ENCODE data around the gene DNMT1. TPM values are rescaled to one million over a fixed set of nuclear protein-coding genes. Genes with fewer than 3 reads are reported as not detected.
"Not testable (repeated sequence)": the region's sequence is repeated elsewhere in the genome, so short reads cannot be mapped to it uniquely, and the experiment has no call there.

DNMT1 gene
- 10 to 100 TPM; 32.1 to 42.6 TPM for polyA plus RNA-seq

DNA sequence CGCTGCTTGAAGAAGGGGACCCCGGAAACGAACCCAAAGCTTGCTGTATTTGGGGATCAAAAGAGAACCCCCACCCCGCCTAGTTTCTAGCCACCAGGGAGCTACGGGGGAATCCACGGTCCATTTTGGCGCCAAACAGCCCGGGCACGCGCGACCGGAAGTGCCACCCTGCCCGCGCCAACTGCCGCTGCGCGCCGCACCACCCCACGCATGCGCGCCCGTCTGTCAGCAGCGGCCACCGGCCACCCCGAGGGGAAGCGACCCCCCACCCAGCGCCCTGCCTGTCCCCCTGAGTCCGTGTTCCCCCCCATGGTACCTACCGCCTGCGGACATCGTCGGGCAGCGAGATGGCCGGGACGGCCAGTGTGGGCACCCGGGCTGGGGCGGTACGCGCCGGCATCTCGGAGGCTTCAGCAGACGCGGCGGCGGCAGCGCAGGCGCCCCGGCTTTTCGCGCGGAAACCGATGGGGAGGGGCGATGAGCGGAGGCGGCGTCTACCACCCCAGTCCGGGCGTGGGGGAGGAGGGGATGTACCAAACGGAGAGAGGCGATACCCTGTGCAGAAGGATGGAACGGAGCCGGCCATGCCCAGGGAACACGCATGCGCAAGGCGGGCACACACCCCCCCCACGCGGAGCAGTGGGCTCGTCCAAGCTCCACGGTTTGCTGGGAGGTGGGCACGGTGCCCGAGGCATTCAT lies at the start of gene DNMT1:
Gene DNMT1, minus strand, starts transcription at position 454 of the 699 bp plus-strand sequence. Its CDS starts 54 bp downstream, at position 400.
- peaks cover 0 to 5% of the 10 kb centered on the region in 2 donors for H3K36me3 ChIP-seq (ENCODE audit: control insufficient read depth in 2 of 2, insufficient read depth in 2 of 2, low read length in 1 of 2)
- WGBS, 2 donors = 0 to 1% methylated on average over 70 to 71 of the region's 71 CpGs
- peaks cover 2 to 8% of the 10 kb centered on the region in 2 donors for H3K4me1 ChIP-seq (ENCODE audit: control insufficient read depth in 2 of 2, insufficient read depth in 2 of 2, low read length in 1 of 2)
- no peaks in the 10 kb centered on the region for H3K9me3 ChIP-seq (ENCODE audit: control insufficient read depth in 2 of 2, insufficient read depth in 1 of 2, low read depth in 1 of 2, low read length in 1 of 2)
- peak within 1 kb of the TSS; percentile 89 for H3K27ac ChIP-seq (ENCODE audit: low read depth in 2 of 2, low read length in 1 of 2)
- no peaks in the 10 kb centered on the region for H3K27me3 ChIP-seq (ENCODE audit: control insufficient read depth in 1 of 2, insufficient read depth in 2 of 2, low read length in 2 of 2)
- peak within 1 kb of the TSS; percentile 77 to 85 for H3K4me3 ChIP-seq (ENCODE audit: low read depth in 1 of 2, low read length in 2 of 2)

DNA sequence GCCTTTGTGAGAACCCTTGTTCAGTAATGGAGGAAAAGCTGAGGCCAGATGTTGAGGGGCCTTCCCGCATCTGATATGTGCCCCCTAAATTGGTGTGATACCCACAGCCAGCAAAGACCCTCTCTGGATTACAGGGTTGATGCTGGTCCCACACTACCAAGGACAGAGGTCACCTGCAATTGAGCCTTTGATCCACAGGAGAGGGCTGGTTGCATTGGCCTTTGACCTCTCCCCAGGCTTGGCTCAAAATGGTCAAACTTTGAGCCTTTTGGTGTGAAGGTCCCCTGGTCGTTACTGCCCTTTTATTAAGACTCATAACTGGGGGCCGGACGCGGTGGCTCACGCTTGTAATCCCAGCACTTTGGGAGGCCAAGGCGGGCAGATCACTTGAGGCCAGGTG lies 48.9 kb upstream of the DNMT1 start:
- H3K27ac ChIP-seq (ENCODE audit: low read depth in 2 of 2, low read length in 1 of 2) = no peak overlapping the region
- 93 to 94% methylated on average over 7 of the region's 7 CpGs for WGBS, 2 donors
- no peaks in the 10 kb centered on the region for H3K27me3 ChIP-seq (ENCODE audit: control insufficient read depth in 1 of 2, insufficient read depth in 2 of 2, low read length in 2 of 2)
- H3K4me1 ChIP-seq (ENCODE audit: control insufficient read depth in 2 of 2, insufficient read depth in 2 of 2, low read length in 1 of 2) = no peaks in the 10 kb centered on the region
- H3K9me3 ChIP-seq (ENCODE audit: control insufficient read depth in 2 of 2, insufficient read depth in 1 of 2, low read depth in 1 of 2, low read length in 1 of 2) = no peaks in the 10 kb centered on the region
- H3K4me3 ChIP-seq (ENCODE audit: low read depth in 1 of 2, low read length in 2 of 2) = no peak overlapping the region
- H3K36me3 ChIP-seq (ENCODE audit: control insufficient read depth in 2 of 2, insufficient read depth in 2 of 2, low read length in 1 of 2) = no peaks in the 10 kb centered on the region

- H3K27me3 ChIP-seq (ENCODE audit: control insufficient read depth in 1 of 2, insufficient read depth in 2 of 2, low read length in 2 of 2); H3K9me3 ChIP-seq (ENCODE audit: control insufficient read depth in 2 of 2, insufficient read depth in 1 of 2, low read depth in 1 of 2, low read length in 1 of 2); H3K36me3 ChIP-seq (ENCODE audit: control insufficient read depth in 2 of 2, insufficient read depth in 2 of 2, low read length in 1 of 2); H3K27ac ChIP-seq (ENCODE audit: low read depth in 2 of 2, low read length in 1 of 2); H3K4me3 ChIP-seq (ENCODE audit: low read depth in 1 of 2, low read length in 2 of 2); H3K4me1 ChIP-seq (ENCODE audit: control insufficient read depth in 2 of 2, insufficient read depth in 2 of 2, low read length in 1 of 2): not testable (repeated sequence)
- WGBS, 2 donors = 87 to 88% methylated on average over 11 of the region's 11 CpGs
Observed at GRCh38 chr19:10241826-10242449, 47.2 kb upstream of the DNMT1 start.

DNA sequence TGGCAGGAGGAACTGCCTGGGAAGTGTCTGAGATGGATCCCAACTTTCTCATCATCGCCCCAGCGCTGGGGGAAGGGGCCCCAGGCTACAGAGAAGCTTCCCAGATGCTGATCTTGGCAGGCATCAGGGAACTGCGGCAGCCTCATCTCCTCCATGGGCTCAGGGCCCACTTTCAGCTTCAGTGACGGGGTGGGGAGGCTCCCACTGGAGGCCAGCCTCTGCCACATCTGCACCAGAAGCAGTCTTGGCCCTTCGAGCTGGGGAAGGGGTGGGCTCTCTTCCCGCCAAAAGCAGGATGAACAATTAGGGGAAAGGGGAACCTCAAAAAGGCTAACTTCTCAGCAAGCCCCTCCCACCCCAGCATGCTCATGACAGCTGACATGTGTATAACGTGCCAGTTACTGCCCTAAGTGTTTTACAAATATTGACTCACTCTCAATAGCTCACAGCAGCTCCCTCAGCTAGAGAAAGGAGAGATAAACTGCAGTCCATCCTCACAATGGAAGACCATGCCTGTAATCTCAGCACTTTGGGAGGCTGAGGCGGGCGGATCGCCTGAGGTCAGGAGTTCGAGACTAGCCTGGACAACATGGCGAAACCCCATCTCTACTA lies 43.5 kb upstream of the DNMT1 start:
- H3K36me3 ChIP-seq (ENCODE audit: control insufficient read depth in 2 of 2, insufficient read depth in 2 of 2, low read length in 1 of 2) = no peaks in the 10 kb centered on the region
- no peaks in the 10 kb centered on the region for H3K4me1 ChIP-seq (ENCODE audit: control insufficient read depth in 2 of 2, insufficient read depth in 2 of 2, low read length in 1 of 2)
- no peaks in the 10 kb centered on the region for H3K9me3 ChIP-seq (ENCODE audit: control insufficient read depth in 2 of 2, insufficient read depth in 1 of 2, low read depth in 1 of 2, low read length in 1 of 2)
- no peak overlapping the region for H3K4me3 ChIP-seq (ENCODE audit: low read depth in 1 of 2, low read length in 2 of 2)
- 56 to 59% methylated on average over 12 of the region's 12 CpGs for WGBS, 2 donors
- H3K27ac ChIP-seq (ENCODE audit: low read depth in 2 of 2, low read length in 1 of 2) = peak overlapping the region in 1 of 2 donors; percentile 53
- no peaks in the 10 kb centered on the region for H3K27me3 ChIP-seq (ENCODE audit: control insufficient read depth in 1 of 2, insufficient read depth in 2 of 2, low read length in 2 of 2)

DNA sequence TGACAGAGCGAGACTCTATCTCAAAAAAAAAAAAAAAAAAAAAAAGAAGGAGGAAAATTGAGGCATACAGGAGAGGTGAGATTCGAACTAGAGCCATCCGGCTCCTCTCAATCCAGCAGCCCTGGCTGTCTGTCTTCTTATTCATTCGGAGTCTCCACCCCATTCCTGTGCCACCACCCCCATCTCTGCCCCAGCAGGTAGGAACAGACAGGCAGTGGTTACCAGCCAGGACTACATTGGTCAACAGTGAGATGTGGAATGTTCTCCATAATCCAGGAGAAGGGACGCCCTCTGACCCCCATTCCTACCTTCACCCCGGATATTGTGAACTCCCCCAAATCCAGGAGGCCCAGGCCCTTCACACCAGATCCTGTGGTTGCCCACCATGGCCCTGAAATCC lies 42.9 kb upstream of the DNMT1 start:
- Histone ChIP-seq H3K4me3 (ENCODE audit: low read depth in 1 of 2, low read length in 2 of 2) (no peak overlapping the region), H3K4me1 (ENCODE audit: control insufficient read depth in 2 of 2, insufficient read depth in 2 of 2, low read length in 1 of 2) (no peaks in the 10 kb centered on the region), H3K27ac (ENCODE audit: low read depth in 2 of 2, low read length in 1 of 2) (peak overlapping the region; percentile 34 to 53), H3K27me3 (ENCODE audit: control insufficient read depth in 1 of 2, insufficient read depth in 2 of 2, low read length in 2 of 2) (no peaks in the 10 kb centered on the region), H3K36me3 (ENCODE audit: control insufficient read depth in 2 of 2, insufficient read depth in 2 of 2, low read length in 1 of 2) (no peaks in the 10 kb centered on the region), H3K9me3 (ENCODE audit: control insufficient read depth in 2 of 2, insufficient read depth in 1 of 2, low read depth in 1 of 2, low read length in 1 of 2) (no peaks in the 10 kb centered on the region)
- WGBS, 2 donors = 80 to 85% methylated on average over 6 of the region's 6 CpGs

GRCh38 chr19:10235409-10235808 lies 40.7 kb upstream of the DNMT1 start:
- H3K4me1 ChIP-seq (ENCODE audit: control insufficient read depth in 2 of 2, insufficient read depth in 2 of 2, low read length in 1 of 2); H3K36me3 ChIP-seq (ENCODE audit: control insufficient read depth in 2 of 2, insufficient read depth in 2 of 2, low read length in 1 of 2); H3K9me3 ChIP-seq (ENCODE audit: control insufficient read depth in 2 of 2, insufficient read depth in 1 of 2, low read depth in 1 of 2, low read length in 1 of 2); H3K4me3 ChIP-seq (ENCODE audit: low read depth in 1 of 2, low read length in 2 of 2); H3K27me3 ChIP-seq (ENCODE audit: control insufficient read depth in 1 of 2, insufficient read depth in 2 of 2, low read length in 2 of 2); H3K27ac ChIP-seq (ENCODE audit: low read depth in 2 of 2, low read length in 1 of 2): not testable (repeated sequence)
- WGBS, 2 donors = 93 to 94% methylated on average over 7 of the region's 7 CpGs

DNA sequence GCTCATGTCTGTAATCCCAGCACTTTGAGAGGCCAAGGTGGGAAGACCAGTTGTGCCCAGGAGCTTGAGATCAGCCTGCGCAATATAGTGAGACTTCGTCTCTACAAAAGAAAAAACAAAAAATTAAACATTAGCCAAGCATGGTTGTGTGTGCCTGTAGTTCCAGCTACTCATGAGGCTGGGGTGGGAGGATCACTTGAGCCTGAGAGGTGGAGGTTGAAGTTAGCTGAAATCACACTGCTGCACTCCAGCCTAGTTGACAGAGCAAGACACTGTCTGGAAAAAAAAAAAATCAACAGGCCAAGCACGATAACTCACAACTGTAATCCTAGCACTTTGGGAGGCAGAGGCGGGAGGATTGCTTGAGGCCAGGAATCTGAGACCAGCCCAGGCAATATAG lies 40.2 kb upstream of the DNMT1 start:
- no peaks in the 10 kb centered on the region for H3K36me3 ChIP-seq (ENCODE audit: control insufficient read depth in 2 of 2, insufficient read depth in 2 of 2, low read length in 1 of 2)
- no peak overlapping the region for H3K4me3 ChIP-seq (ENCODE audit: low read depth in 1 of 2, low read length in 2 of 2)
- WGBS, 2 donors = 81 to 87% methylated on average over 4 of the region's 4 CpGs
- no peaks in the 10 kb centered on the region for H3K9me3 ChIP-seq (ENCODE audit: control insufficient read depth in 2 of 2, insufficient read depth in 1 of 2, low read depth in 1 of 2, low read length in 1 of 2)
- H3K27ac ChIP-seq (ENCODE audit: low read depth in 2 of 2, low read length in 1 of 2) = peak overlapping the region in 1 of 2 donors; percentile 13
- no peaks in the 10 kb centered on the region for H3K4me1 ChIP-seq (ENCODE audit: control insufficient read depth in 2 of 2, insufficient read depth in 2 of 2, low read length in 1 of 2)
- no peaks in the 10 kb centered on the region for H3K27me3 ChIP-seq (ENCODE audit: control insufficient read depth in 1 of 2, insufficient read depth in 2 of 2, low read length in 2 of 2)

GRCh38 chr19:10233946-10234345 lies 39.2 kb upstream of the DNMT1 start:
- Histone ChIP-seq H3K27me3 (ENCODE audit: control insufficient read depth in 1 of 2, insufficient read depth in 2 of 2, low read length in 2 of 2) (no peaks in the 10 kb centered on the region), H3K4me1 (ENCODE audit: control insufficient read depth in 2 of 2, insufficient read depth in 2 of 2, low read length in 1 of 2) (no peaks in the 10 kb centered on the region), H3K9me3 (ENCODE audit: control insufficient read depth in 2 of 2, insufficient read depth in 1 of 2, low read depth in 1 of 2, low read length in 1 of 2) (no peaks in the 10 kb centered on the region), H3K36me3 (ENCODE audit: control insufficient read depth in 2 of 2, insufficient read depth in 2 of 2, low read length in 1 of 2) (no peaks in the 10 kb centered on the region), H3K27ac (ENCODE audit: low read depth in 2 of 2, low read length in 1 of 2) (no peak overlapping the region), H3K4me3 (ENCODE audit: low read depth in 1 of 2, low read length in 2 of 2) (no peak overlapping the region)
- WGBS, 2 donors = 73 to 84% methylated on average over 4 of the region's 4 CpGs

GRCh38 chr19:10231612-10232228 lies 37.0 kb upstream of the DNMT1 start:
- Histone ChIP-seq H3K4me1 (ENCODE audit: control insufficient read depth in 2 of 2, insufficient read depth in 2 of 2, low read length in 1 of 2) (no peaks in the 10 kb centered on the region), H3K9me3 (ENCODE audit: control insufficient read depth in 2 of 2, insufficient read depth in 1 of 2, low read depth in 1 of 2, low read length in 1 of 2) (no peaks in the 10 kb centered on the region), H3K27ac (ENCODE audit: low read depth in 2 of 2, low read length in 1 of 2) (peak overlapping the region in 1 of 2 donors; percentile 39), H3K36me3 (ENCODE audit: control insufficient read depth in 2 of 2, insufficient read depth in 2 of 2, low read length in 1 of 2) (no peaks in the 10 kb centered on the region), H3K4me3 (ENCODE audit: low read depth in 1 of 2, low read length in 2 of 2) (peak overlapping the region; percentile 65 to 88), H3K27me3 (ENCODE audit: control insufficient read depth in 1 of 2, insufficient read depth in 2 of 2, low read length in 2 of 2) (no peaks in the 10 kb centered on the region)
- WGBS, 2 donors = 75 to 80% methylated on average over 8 of the region's 8 CpGs

Data from esophagus (tissue), 2 donors.